GM21786 (cell line): ENCODE data around the gene FAM83B.
"Not testable (repeated sequence)": the region's sequence is repeated elsewhere in the genome, so short reads cannot be mapped to it uniquely, and the experiment has no call there.

Experiments
- ATAC-seq: cut with Tn5 transposase; IDR thresholded peaks from one replicate; pipeline ENCODE4 v1.9.1; 2021; ENCODE audit not compliant: unreplicated experiment

The FAM83B gene

DNA sequence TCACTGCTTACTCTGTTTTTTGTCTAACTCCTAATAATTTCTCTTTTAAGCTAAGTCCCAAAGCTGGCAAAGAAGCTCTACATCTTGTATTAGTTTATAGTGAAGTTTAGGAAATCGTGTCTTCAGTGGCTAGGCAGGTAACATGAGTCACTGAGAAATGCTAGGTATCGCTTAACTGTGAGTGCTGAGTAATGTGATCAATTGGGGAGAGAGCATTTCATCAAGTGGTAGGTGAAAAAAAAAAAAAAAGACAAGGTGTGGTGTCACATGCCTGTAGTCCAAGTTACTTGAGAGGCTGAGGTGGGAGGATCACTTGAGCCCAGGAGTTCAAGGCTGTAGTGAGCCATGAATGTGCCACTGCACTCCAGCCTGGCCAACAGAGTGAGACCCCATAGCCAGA is 125.3 kb downstream of the FAM83B start:
- no peak for ATAC-seq

DNA sequence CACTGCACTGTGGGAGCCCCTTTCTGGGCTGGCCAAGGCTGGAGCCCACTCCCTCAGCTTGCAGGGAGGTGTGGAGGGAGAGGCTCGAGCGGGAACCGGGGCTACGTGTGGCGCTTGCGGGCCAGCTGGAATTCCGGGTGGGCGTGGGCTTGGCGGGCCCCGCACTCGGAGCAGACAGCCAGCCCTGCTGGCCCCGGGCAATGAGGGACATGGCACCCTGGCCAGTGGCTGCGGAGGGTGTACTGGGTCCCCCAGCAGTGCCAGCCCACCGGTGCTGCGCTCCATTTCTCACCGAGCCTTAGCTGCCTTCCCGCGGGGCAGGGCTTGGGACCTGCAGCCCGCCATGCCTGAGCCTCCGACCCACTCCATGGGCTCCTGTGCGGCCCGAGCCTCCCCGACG is 132.6 kb downstream of the FAM83B start:
- not testable (repeated sequence) for ATAC-seq

DNA sequence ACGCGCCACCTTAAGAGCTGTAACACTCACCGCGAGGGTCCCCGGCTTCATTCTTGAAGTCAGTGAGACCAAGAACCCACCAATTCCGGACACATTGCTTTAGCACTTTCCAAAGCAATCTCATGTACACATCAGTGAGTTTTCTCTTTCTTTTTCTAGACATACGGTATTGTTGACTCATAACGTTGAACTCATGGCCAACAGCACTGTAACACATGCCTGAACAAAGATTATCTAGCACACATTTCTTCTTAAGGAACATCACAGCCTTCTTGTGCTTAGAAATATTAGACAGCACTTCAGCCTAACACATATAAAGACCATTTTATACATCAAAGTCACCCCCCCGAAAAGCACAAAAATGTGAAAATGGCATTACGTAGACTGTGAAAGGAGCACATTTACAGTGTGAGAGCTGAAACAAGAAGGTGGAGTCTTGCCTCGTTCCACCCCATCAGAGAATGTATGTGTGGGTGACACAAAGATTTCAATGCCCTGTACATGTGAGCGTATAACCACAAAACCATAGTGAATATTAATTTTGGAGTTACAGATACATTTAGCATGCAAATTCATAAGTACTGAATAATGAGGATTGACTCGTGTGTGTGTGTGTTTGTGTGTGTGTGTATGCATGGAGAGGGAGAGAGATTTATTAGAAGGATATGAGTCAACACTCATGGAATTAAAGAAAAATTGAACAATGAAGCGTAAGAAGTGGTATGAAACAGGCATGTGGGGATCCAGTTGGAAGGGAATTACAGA is 134.1 kb downstream of the FAM83B start:
- no peak for ATAC-seq

DNA sequence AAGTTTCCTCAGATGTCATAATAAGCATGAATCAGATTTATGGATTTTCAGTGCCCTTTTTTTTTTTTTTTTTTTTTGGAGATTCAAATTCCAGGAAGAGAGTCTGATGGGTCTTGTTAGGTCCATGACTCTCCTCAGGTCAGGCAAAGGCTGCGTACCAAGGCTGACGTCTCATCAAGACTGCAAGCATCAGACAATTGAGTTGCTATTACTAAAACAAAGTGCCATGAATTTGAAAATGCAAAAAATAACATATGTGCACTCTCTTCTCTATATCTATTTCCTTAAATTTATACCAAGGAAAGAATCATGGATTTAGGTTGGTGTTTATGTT is 134.7 kb downstream of the FAM83B start:
- ATAC-seq = no peak

DNA sequence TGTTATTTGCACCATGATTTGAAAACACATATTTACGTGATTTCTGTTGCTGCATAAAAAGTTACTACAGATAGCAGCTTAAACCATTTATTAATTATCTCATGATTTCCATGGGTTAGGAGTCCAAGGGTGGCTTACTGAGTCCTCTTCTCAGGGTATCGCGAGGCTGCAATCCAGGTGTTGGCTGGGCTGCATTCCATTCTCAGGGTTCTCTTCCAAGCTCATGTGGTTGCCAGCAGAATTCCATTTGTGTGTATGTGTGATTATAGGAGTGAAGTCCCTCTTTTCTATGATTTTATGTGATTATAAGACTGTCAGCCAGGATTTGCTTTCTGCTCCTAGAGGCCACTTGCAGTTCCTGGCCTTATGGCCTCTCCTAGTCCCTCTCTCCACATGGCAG is 135.1 kb downstream of the FAM83B start:
- ATAC-seq = no peak

DNA sequence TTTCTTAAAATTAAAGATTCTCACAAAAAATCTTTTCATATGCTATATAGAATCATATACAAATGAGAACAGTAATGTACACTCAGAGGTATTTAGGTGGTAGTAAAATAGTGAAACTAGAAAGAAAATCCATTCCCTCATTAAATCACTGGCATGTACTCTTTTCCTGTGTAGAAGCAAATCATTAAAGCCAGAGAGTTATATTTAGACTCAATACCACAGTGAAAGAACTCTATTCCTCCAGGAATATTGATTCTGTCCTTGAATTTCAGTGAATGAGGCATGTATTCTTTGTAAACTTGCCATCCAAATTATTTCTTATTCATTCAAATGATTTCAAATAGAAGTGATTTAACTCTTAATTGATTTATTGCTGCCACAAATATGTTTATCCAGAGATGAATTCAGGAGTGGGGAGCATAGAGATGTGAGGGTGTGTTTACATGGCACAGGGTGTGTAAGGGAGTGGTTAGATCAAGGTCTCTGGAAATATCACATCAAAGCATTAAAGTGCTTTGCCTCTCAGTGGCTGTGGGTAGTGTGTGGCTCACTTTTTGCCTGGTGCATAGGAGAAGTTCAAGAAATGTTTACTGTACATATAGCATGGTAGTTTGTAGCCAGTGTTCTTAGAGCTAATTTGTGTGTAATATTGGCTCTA is 141.2 kb downstream of the FAM83B start:
- ATAC-seq = no peak

DNA sequence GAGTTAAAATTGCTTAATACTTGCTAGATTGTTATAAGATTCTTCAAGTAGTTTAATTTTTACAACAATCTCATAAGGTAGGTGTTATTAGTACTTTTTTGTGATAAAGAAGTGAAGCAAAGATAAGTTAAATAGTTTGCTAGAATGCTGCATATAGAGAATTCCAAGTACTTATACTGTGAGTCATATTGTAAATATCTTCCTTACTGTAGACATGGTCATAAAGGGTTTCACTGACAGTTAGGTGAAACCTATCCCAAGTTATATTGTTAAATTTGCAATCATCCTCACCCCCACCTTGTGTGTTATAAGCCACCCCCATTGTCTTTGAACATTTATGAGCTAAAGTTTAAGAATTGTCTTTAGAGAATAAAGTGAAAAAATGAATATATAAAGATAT is 142.0 kb downstream of the FAM83B start:
- ATAC-seq = no peak

DNA sequence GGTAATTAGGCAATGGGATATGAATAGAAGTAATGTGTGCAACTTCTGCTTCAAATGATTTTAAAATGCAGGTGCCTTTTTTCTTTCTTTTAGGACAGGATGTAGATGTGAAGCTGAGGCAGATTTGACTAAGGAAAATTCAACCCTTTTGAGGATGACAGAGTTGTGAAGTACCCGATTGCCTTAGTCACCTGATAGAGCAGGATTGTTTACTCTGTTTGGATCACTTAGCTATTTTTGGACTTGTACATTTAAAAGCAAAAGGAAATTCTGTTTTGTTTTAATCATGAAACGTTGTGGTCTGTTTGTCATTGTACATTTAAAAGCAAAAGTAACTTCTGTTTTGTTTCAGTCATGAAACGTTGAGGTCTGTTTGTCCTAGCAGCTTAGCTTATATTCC is 143.4 kb downstream of the FAM83B start:
- ATAC-seq = no peak
